Spinal cord (tissue), 10 donors: ENCODE data around the gene SERHL2. TPM values are rescaled to one million over a fixed set of nuclear protein-coding genes. Genes with fewer than 3 reads are reported as not detected.

ENCODE experiments used
- DNase-seq, 6 donors: peaks; one replicate each; pipeline versions ENCODE4 v3.0.0 to v3.0.0-alpha.2; 2013 to 2015; ENCODE audit warnings: low spot score in 6 of 6, low read depth in 4 of 6
- H3K27ac ChIP-seq: one replicate; pipeline ENCODE4 v1.5.1; 2013; ENCODE audit warnings: low read depth, low read length, control low read depth
- H3K27me3 ChIP-seq: one replicate; pipeline ENCODE4 v1.6.1; 2013; ENCODE audit warnings: low read length; ENCODE audit not compliant: control insufficient read depth, insufficient read depth
- H3K36me3 ChIP-seq: one replicate; pipeline ENCODE4 v1.6.1; 2013; ENCODE audit warnings: low read length; ENCODE audit not compliant: control insufficient read depth, insufficient read depth
- H3K4me1 ChIP-seq: one replicate; pipeline ENCODE4 v1.6.1; 2013; ENCODE audit warnings: low read length; ENCODE audit not compliant: control insufficient read depth, insufficient read depth
- H3K4me3 ChIP-seq: one replicate; pipeline ENCODE4 v1.5.1; 2013; ENCODE audit warnings: low read depth, low read length, control low read depth
- H3K9me3 ChIP-seq: one replicate; pipeline ENCODE4 v1.6.1; 2013; ENCODE audit warnings: low read length; ENCODE audit not compliant: control insufficient read depth, insufficient read depth
- WGBS: methylation state at CpG from one replicate; pipeline ENCODE4 v1.1.5; 2013; ENCODE audit warnings: missing lambda C conversion rate; ENCODE audit not compliant: insufficient coverage; 5-methylcytosine and 5-hydroxymethylcytosine counted together
- polyA plus RNA-seq, 2 donors: library from polyadenylated mRNA; unstranded; fragments of 120-200 nt; gene quantifications; one replicate each; pipeline ENCODE4 v1.2.1, GENCODE V29; 2013; ENCODE audit not compliant: insufficient read length in 2 of 2
- total RNA-seq, 2 donors: library from RNA; depleted of rRNA in 1 of 2; stranded (reverse); fragments of 120-200 nt in 1 of 2; fragments of >200 nt in 1 of 2; gene quantifications; one replicate each; pipeline versions ENCODE4 v1.2.3 to v1.2.4, GENCODE V29; 2013 to 2014
- donor health status: healthy.

The SERHL2 gene
- total and polyA plus RNA-seq, 4 donors: 2.7 to 12.3 (median 4.5) TPM

- Histone ChIP-seq H3K27me3 (no peaks in the 10 kb centered on the region), H3K36me3 (peaks cover 69% of the 10 kb centered on the region), H3K4me1 (peaks cover 15% of the 10 kb centered on the region), H3K27ac (no peak overlapping the region), H3K9me3 (no peaks in the 10 kb centered on the region), H3K4me3 (peak overlapping the region; percentile 46)
- 6% methylated on average over 56 of the region's 64 CpGs for WGBS
- peak; percentile 50 to 93 (median 74) for DNase-seq
These were observed 28.3 kb downstream of the SERHL2 start for GRCh38 chr22:42581762-42582716.

- DNase-seq: no peak
- WGBS: 90% methylated on average over 1 of the region's 1 CpG
- Histone ChIP-seq H3K27me3 (no peaks in the 10 kb centered on the region), H3K4me1 (peaks cover 18% of the 10 kb centered on the region), H3K27ac (no peak overlapping the region), H3K36me3 (peaks cover 69% of the 10 kb centered on the region), H3K4me3 (no peak overlapping the region), H3K9me3 (no peaks in the 10 kb centered on the region)
These were observed 29.2 kb downstream of the SERHL2 start for GRCh38 chr22:42582987-42583386.

- Histone ChIP-seq H3K4me3 (no peak overlapping the region), H3K27me3 (no peaks in the 10 kb centered on the region), H3K27ac (no peak overlapping the region), H3K9me3 (no peaks in the 10 kb centered on the region), H3K36me3 (peaks cover 72% of the 10 kb centered on the region), H3K4me1 (peaks cover 18% of the 10 kb centered on the region)
- 91% methylated on average over 4 of the region's 4 CpGs for WGBS
- DNase-seq: no peak
These were observed 30.7 kb downstream of the SERHL2 start for GRCh38 chr22:42584364-42584940.

- 90% methylated on average over 7 of the region's 8 CpGs for WGBS
- no peaks in the 10 kb centered on the region for H3K27me3 ChIP-seq
- H3K4me3 ChIP-seq: no peak overlapping the region
- H3K9me3 ChIP-seq: no peaks in the 10 kb centered on the region
- peaks cover 18% of the 10 kb centered on the region for H3K4me1 ChIP-seq
- peaks cover 70% of the 10 kb centered on the region for H3K36me3 ChIP-seq
- no peak for DNase-seq
- H3K27ac ChIP-seq: no peak overlapping the region
These were observed 31.3 kb downstream of the SERHL2 start for GRCh38 chr22:42585096-42585495.

GRCh38 chr22:42586381-42586780 lies 32.6 kb downstream of the SERHL2 start:
- H3K27ac ChIP-seq: no peak overlapping the region
- no peak for DNase-seq
- peaks cover 76% of the 10 kb centered on the region for H3K36me3 ChIP-seq
- H3K27me3 ChIP-seq: no peaks in the 10 kb centered on the region
- WGBS: 89% methylated on average over 1 of the region's 4 CpGs
- H3K4me1 ChIP-seq: peaks cover 10% of the 10 kb centered on the region
- no peaks in the 10 kb centered on the region for H3K9me3 ChIP-seq
- no peak overlapping the region for H3K4me3 ChIP-seq

- no peak overlapping the region for H3K4me3 ChIP-seq
- H3K27me3 ChIP-seq: no peaks in the 10 kb centered on the region
- WGBS: 100% methylated on average over 2 of the region's 5 CpGs
- H3K9me3 ChIP-seq: no peaks in the 10 kb centered on the region
- no peak overlapping the region for H3K27ac ChIP-seq
- peaks cover 83% of the 10 kb centered on the region for H3K36me3 ChIP-seq
- no peak for DNase-seq
- peaks cover 2% of the 10 kb centered on the region for H3K4me1 ChIP-seq
These were observed 33.9 kb downstream of the SERHL2 start for GRCh38 chr22:42587588-42588175.

- no peak for DNase-seq
- Histone ChIP-seq H3K27ac (no peak overlapping the region), H3K9me3 (no peaks in the 10 kb centered on the region), H3K4me3 (no peak overlapping the region), H3K27me3 (no peaks in the 10 kb centered on the region), H3K4me1 (peaks cover 2% of the 10 kb centered on the region), H3K36me3 (peaks cover 81% of the 10 kb centered on the region)
- WGBS: 97% methylated on average over 7 of the region's 12 CpGs
These were observed 38.2 kb downstream of the SERHL2 start for GRCh38 chr22:42591987-42592386.

- no peak for DNase-seq
- no peaks in the 10 kb centered on the region for H3K27me3 ChIP-seq
- no peaks in the 10 kb centered on the region for H3K9me3 ChIP-seq
- no peaks in the 10 kb centered on the region for H3K4me1 ChIP-seq
- H3K27ac ChIP-seq: no peak overlapping the region
- H3K4me3 ChIP-seq: no peak overlapping the region
- peaks cover 82% of the 10 kb centered on the region for H3K36me3 ChIP-seq
- WGBS: 83% methylated on average over 3 of the region's 3 CpGs
These were observed 41.7 kb downstream of the SERHL2 start for GRCh38 chr22:42595434-42595833.

- H3K27ac ChIP-seq: no peak overlapping the region
- H3K4me1 ChIP-seq: no peaks in the 10 kb centered on the region
- no peak for DNase-seq
- H3K27me3 ChIP-seq: no peaks in the 10 kb centered on the region
- H3K4me3 ChIP-seq: no peak overlapping the region
- no peaks in the 10 kb centered on the region for H3K9me3 ChIP-seq
- 49% methylated on average over 3 of the region's 5 CpGs for WGBS
- H3K36me3 ChIP-seq: peaks cover 86% of the 10 kb centered on the region
These were observed 42.6 kb downstream of the SERHL2 start for GRCh38 chr22:42596336-42596735.
